PFSK-1 (cell line): ENCODE data around the gene TTBK1.

ENCODE experiments used
- FOXP2 ChIP-seq: optimal IDR thresholded peaks from 2 replicates; pipeline ENCODE3; 2011; ENCODE audit warnings: borderline replicate concordance, control low read depth, inconsistent platforms; ENCODE audit not compliant: insufficient read depth; ENCODE audit errors: extremely low read length, extremely low read depth
- POLR2AphosphoS5 ChIP-seq: IDR thresholded peaks from 2 replicates; pipeline ENCODE4 v1.6.1; 2012; ENCODE audit warnings: low read depth, mild to moderate bottlenecking, control low read depth, low read length, moderate library complexity
- SIN3A ChIP-seq: IDR thresholded peaks from 2 replicates; pipeline ENCODE4 v1.6.1; 2012; ENCODE audit warnings: mild to moderate bottlenecking, low read length, moderate library complexity, borderline replicate concordance; ENCODE audit not compliant: insufficient read depth
- TAF1 ChIP-seq: IDR thresholded peaks from 2 replicates; pipeline ENCODE4 v1.6.1; 2012; ENCODE audit warnings: low read length, control low read depth, borderline replicate concordance; ENCODE audit not compliant: insufficient read depth
- TF ChIP-seq, protein P1 (sequence below), 2 experiments: IDR thresholded peaks; 2 replicates each; pipeline versions ENCODE4 v1.6.1 to v1.8.0; 2011 to 2012; ENCODE audit warnings: low read depth in 2 of 2, low read length in 2 of 2, control low read depth in 1 of 2, inconsistent platforms in 1 of 2, mild to moderate bottlenecking in 1 of 2, moderate library complexity in 1 of 2; ENCODE audit not compliant: insufficient read depth in 1 of 2

Gene TTBK1

GRCh38 chr6:43248791-43249190 lies 5.5 kb downstream of the TTBK1 start:
- TF ChIP-seq, protein P1, sequence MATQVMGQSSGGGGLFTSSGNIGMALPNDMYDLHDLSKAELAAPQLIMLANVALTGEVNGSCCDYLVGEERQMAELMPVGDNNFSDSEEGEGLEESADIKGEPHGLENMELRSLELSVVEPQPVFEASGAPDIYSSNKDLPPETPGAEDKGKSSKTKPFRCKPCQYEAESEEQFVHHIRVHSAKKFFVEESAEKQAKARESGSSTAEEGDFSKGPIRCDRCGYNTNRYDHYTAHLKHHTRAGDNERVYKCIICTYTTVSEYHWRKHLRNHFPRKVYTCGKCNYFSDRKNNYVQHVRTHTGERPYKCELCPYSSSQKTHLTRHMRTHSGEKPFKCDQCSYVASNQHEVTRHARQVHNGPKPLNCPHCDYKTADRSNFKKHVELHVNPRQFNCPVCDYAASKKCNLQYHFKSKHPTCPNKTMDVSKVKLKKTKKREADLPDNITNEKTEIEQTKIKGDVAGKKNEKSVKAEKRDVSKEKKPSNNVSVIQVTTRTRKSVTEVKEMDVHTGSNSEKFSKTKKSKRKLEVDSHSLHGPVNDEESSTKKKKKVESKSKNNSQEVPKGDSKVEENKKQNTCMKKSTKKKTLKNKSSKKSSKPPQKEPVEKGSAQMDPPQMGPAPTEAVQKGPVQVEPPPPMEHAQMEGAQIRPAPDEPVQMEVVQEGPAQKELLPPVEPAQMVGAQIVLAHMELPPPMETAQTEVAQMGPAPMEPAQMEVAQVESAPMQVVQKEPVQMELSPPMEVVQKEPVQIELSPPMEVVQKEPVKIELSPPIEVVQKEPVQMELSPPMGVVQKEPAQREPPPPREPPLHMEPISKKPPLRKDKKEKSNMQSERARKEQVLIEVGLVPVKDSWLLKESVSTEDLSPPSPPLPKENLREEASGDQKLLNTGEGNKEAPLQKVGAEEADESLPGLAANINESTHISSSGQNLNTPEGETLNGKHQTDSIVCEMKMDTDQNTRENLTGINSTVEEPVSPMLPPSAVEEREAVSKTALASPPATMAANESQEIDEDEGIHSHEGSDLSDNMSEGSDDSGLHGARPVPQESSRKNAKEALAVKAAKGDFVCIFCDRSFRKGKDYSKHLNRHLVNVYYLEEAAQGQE (IDR thresholded peaks at IDR 0.05; ENCODE audit: insufficient read depth in 1 of 2, low read depth in 2 of 2, low read length in 2 of 2): no peak
- no peak for TF ChIP-seq TAF1
- no peak for TF ChIP-seq POLR2AphosphoS5

DNA sequence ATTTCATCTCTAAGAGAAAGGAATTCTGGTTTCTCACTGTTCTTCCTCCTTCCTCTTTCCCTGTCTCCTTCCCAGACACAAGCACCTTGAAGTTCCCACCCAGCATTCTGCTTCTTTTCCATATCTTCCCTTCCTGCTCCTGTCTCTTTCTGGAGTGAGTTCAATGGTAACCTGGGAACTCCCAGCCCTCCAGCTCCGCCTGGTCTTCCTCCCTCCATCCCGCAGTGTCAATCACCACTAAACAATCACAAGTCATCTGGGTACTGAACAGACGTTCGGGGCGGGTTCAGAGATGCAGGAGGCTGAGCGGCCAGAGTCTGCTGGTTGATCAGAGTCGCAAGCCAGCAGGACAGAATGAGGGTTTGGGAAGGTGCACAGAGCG lies 7.7 kb downstream of the TTBK1 start:
- TF ChIP-seq TAF1 (no peak), FOXP2 (no peak), SIN3A (no peak), POLR2AphosphoS5 (no peak)
- TF ChIP-seq, protein P1 (IDR thresholded peaks at IDR 0.05; ENCODE audit: insufficient read depth in 1 of 2, low read depth in 2 of 2, low read length in 2 of 2): no peak

DNA sequence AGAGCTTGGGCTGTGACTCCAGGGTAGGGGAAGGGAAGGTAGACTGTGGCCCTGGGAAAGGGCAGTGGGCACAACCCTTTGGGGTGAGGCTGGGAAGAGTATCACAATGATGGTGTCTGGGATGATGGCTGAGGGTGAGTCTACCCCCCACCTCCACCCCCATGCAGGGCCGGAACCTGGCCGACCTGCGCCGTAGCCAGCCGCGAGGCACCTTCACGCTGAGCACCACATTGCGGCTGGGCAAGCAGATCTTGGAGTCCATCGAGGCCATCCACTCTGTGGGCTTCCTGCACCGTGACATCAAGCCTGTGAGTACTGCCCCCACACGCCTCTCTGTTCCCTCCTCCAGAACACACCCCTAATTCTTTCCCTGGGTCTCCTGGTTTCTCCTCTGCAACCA lies 10.1 kb downstream of the TTBK1 start:
- TF ChIP-seq SIN3A (no peak), FOXP2 (no peak), TAF1 (no peak), POLR2AphosphoS5 (no peak)
- TF ChIP-seq, protein P1 (IDR thresholded peaks at IDR 0.05; ENCODE audit: insufficient read depth in 1 of 2, low read depth in 2 of 2, low read length in 2 of 2): no peak

DNA sequence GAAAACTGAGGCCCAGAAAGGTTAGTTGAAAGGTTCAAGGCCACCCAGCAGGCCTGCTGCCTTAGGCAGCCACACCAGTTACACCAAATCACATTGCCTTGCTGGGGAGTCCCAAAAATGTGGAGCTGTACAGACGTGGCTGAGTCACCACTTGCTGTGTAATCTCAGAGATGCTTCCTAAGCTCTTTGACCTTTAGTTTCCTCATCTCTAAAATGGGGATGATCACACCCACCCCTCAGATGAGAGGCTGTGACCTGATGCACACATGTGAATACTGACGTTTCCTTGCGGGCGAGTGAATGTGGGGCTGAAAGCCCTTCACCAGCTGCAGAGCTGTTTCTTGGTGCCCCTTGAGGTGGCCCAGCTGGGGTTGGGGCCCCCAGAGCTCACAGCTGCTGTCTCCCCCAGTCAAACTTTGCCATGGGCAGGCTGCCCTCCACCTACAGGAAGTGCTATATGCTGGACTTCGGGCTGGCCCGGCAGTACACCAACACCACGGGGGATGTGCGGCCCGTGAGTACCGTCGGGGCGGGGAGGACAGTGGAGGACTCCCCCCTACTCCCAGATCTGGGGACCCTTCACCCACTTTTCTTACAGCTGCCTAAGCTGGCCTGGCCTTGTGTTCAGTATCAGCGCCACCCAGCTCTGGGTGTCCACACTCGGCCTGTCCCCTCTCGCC lies 11.0 kb downstream of the TTBK1 start:
- TF ChIP-seq TAF1 (no peak), SIN3A (no peak), POLR2AphosphoS5 (no peak), FOXP2 (no peak)
- TF ChIP-seq, protein P1 (IDR thresholded peaks at IDR 0.05; ENCODE audit: insufficient read depth in 1 of 2, low read depth in 2 of 2, low read length in 2 of 2): no peak

- TF ChIP-seq POLR2AphosphoS5: no peak
- no peak for TF ChIP-seq TAF1
- TF ChIP-seq SIN3A: no peak
- TF ChIP-seq, protein P1 (IDR thresholded peaks at IDR 0.05; ENCODE audit: insufficient read depth in 1 of 2, low read depth in 2 of 2, low read length in 2 of 2): no peak
Observed at GRCh38 chr6:43254846-43255245, 11.6 kb downstream of the TTBK1 start.
